ENCODE measurements around the gene UCP2.
"Not testable (repeated sequence)": the region's sequence is repeated elsewhere in the genome, so short reads cannot be mapped to it uniquely, and the experiment has no call there.

The UCP2 gene

GRCh38 chr11:73997120-73997770 lies 14.6 kb upstream of the UCP2 start:
- no peaks in the 10 kb centered on the region for H3K36me3 ChIP-seq (ENCODE audit: control insufficient read depth, insufficient read depth, low read length)
- H3K9me3 ChIP-seq (ENCODE audit: control insufficient read depth, insufficient read depth, low read length): no peaks in the 10 kb centered on the region
- no peak overlapping the region for H3K4me3 ChIP-seq (ENCODE audit: low read depth, low read length)
- no peaks in the 10 kb centered on the region for H3K27me3 ChIP-seq (ENCODE audit: control insufficient read depth, insufficient read depth, low read length)
- H3K9ac ChIP-seq (ENCODE audit: low read depth, low read length): no peak overlapping the region
- H3K4me1 ChIP-seq (ENCODE audit: control insufficient read depth, insufficient read depth, low read length): no peaks in the 10 kb centered on the region

GRCh38 chr11:73996161-73996747 lies 13.6 kb upstream of the UCP2 start:
- H3K9me3 ChIP-seq (ENCODE audit: control insufficient read depth, insufficient read depth, low read length): no peaks in the 10 kb centered on the region
- no peaks in the 10 kb centered on the region for H3K36me3 ChIP-seq (ENCODE audit: control insufficient read depth, insufficient read depth, low read length)
- no peaks in the 10 kb centered on the region for H3K27me3 ChIP-seq (ENCODE audit: control insufficient read depth, insufficient read depth, low read length)
- no peak overlapping the region for H3K4me3 ChIP-seq (ENCODE audit: low read depth, low read length)
- no peaks in the 10 kb centered on the region for H3K4me1 ChIP-seq (ENCODE audit: control insufficient read depth, insufficient read depth, low read length)
- H3K9ac ChIP-seq (ENCODE audit: low read depth, low read length): no peak overlapping the region

GRCh38 chr11:73995731-73996130 lies 13.1 kb upstream of the UCP2 start:
- Histone ChIP-seq H3K36me3 (ENCODE audit: control insufficient read depth, insufficient read depth, low read length) (no peaks in the 10 kb centered on the region), H3K9ac (ENCODE audit: low read depth, low read length) (no peak overlapping the region), H3K4me3 (ENCODE audit: low read depth, low read length) (no peak overlapping the region), H3K4me1 (ENCODE audit: control insufficient read depth, insufficient read depth, low read length) (no peaks in the 10 kb centered on the region), H3K9me3 (ENCODE audit: control insufficient read depth, insufficient read depth, low read length) (no peaks in the 10 kb centered on the region), H3K27me3 (ENCODE audit: control insufficient read depth, insufficient read depth, low read length) (no peaks in the 10 kb centered on the region)

- no peaks in the 10 kb centered on the region for H3K27me3 ChIP-seq (ENCODE audit: control insufficient read depth, insufficient read depth, low read length)
- H3K4me3 ChIP-seq (ENCODE audit: low read depth, low read length): no peak overlapping the region
- no peaks in the 10 kb centered on the region for H3K9me3 ChIP-seq (ENCODE audit: control insufficient read depth, insufficient read depth, low read length)
- no peak overlapping the region for H3K9ac ChIP-seq (ENCODE audit: low read depth, low read length)
- no peaks in the 10 kb centered on the region for H3K4me1 ChIP-seq (ENCODE audit: control insufficient read depth, insufficient read depth, low read length)
- H3K36me3 ChIP-seq (ENCODE audit: control insufficient read depth, insufficient read depth, low read length): no peaks in the 10 kb centered on the region
These were observed 12.6 kb upstream of the UCP2 start for GRCh38 chr11:73995247-73995646.

- no peak overlapping the region for H3K4me3 ChIP-seq (ENCODE audit: low read depth, low read length)
- H3K27me3 ChIP-seq (ENCODE audit: control insufficient read depth, insufficient read depth, low read length): no peaks in the 10 kb centered on the region
- H3K36me3 ChIP-seq (ENCODE audit: control insufficient read depth, insufficient read depth, low read length): no peaks in the 10 kb centered on the region
- no peaks in the 10 kb centered on the region for H3K9me3 ChIP-seq (ENCODE audit: control insufficient read depth, insufficient read depth, low read length)
- no peak overlapping the region for H3K9ac ChIP-seq (ENCODE audit: low read depth, low read length)
- H3K4me1 ChIP-seq (ENCODE audit: control insufficient read depth, insufficient read depth, low read length): no peaks in the 10 kb centered on the region
These were observed 8.9 kb upstream of the UCP2 start for GRCh38 chr11:73991471-73992006.

- H3K27me3 ChIP-seq (ENCODE audit: control insufficient read depth, insufficient read depth, low read length): no peaks in the 10 kb centered on the region
- H3K4me3 ChIP-seq (ENCODE audit: low read depth, low read length): no peak overlapping the region
- H3K9me3 ChIP-seq (ENCODE audit: control insufficient read depth, insufficient read depth, low read length): no peaks in the 10 kb centered on the region
- no peak overlapping the region for H3K9ac ChIP-seq (ENCODE audit: low read depth, low read length)
- H3K4me1 ChIP-seq (ENCODE audit: control insufficient read depth, insufficient read depth, low read length): no peaks in the 10 kb centered on the region
- no peaks in the 10 kb centered on the region for H3K36me3 ChIP-seq (ENCODE audit: control insufficient read depth, insufficient read depth, low read length)
These were observed 8.1 kb upstream of the UCP2 start for GRCh38 chr11:73990730-73991129.

- Histone ChIP-seq H3K4me1 (ENCODE audit: control insufficient read depth, insufficient read depth, low read length) (no peaks in the 10 kb centered on the region), H3K27me3 (ENCODE audit: control insufficient read depth, insufficient read depth, low read length) (no peaks in the 10 kb centered on the region), H3K9me3 (ENCODE audit: control insufficient read depth, insufficient read depth, low read length) (no peaks in the 10 kb centered on the region), H3K9ac (ENCODE audit: low read depth, low read length) (no peak overlapping the region), H3K36me3 (ENCODE audit: control insufficient read depth, insufficient read depth, low read length) (no peaks in the 10 kb centered on the region), H3K4me3 (ENCODE audit: low read depth, low read length) (no peak overlapping the region)
These were observed 6.5 kb upstream of the UCP2 start for GRCh38 chr11:73989156-73989555.

GRCh38 chr11:73988227-73988626 lies 5.6 kb upstream of the UCP2 start:
- Histone ChIP-seq H3K4me1 (ENCODE audit: control insufficient read depth, insufficient read depth, low read length) (peaks cover 5% of the 10 kb centered on the region), H3K4me3 (ENCODE audit: low read depth, low read length) (no peak overlapping the region), H3K9me3 (ENCODE audit: control insufficient read depth, insufficient read depth, low read length) (no peaks in the 10 kb centered on the region), H3K9ac (ENCODE audit: low read depth, low read length) (no peak overlapping the region), H3K36me3 (ENCODE audit: control insufficient read depth, insufficient read depth, low read length) (no peaks in the 10 kb centered on the region), H3K27me3 (ENCODE audit: control insufficient read depth, insufficient read depth, low read length) (no peaks in the 10 kb centered on the region)

GRCh38 chr11:73985661-73986060 lies 3.0 kb upstream of the UCP2 start:
- H3K9me3 ChIP-seq (ENCODE audit: control insufficient read depth, insufficient read depth, low read length); H3K27me3 ChIP-seq (ENCODE audit: control insufficient read depth, insufficient read depth, low read length); H3K4me3 ChIP-seq (ENCODE audit: low read depth, low read length); H3K36me3 ChIP-seq (ENCODE audit: control insufficient read depth, insufficient read depth, low read length); H3K9ac ChIP-seq (ENCODE audit: low read depth, low read length): not testable (repeated sequence)
- peaks cover 10% of the 10 kb centered on the region for H3K4me1 ChIP-seq (ENCODE audit: control insufficient read depth, insufficient read depth, low read length)

- Histone ChIP-seq H3K4me1 (ENCODE audit: control insufficient read depth, insufficient read depth, low read length) (peaks cover 19% of the 10 kb centered on the region), H3K9me3 (ENCODE audit: control insufficient read depth, insufficient read depth, low read length) (no peaks in the 10 kb centered on the region), H3K4me3 (ENCODE audit: low read depth, low read length) (peak overlapping the region; percentile 98), H3K9ac (ENCODE audit: low read depth, low read length) (no peak overlapping the region), H3K27me3 (ENCODE audit: control insufficient read depth, insufficient read depth, low read length) (no peaks in the 10 kb centered on the region), H3K36me3 (ENCODE audit: control insufficient read depth, insufficient read depth, low read length) (peaks cover 2% of the 10 kb centered on the region)
These were observed 1.3 kb upstream of the UCP2 start for GRCh38 chr11:73983741-73984538.

- Histone ChIP-seq H3K9ac (ENCODE audit: low read depth, low read length) (no peak overlapping the region), H3K27me3 (ENCODE audit: control insufficient read depth, insufficient read depth, low read length) (no peaks in the 10 kb centered on the region), H3K9me3 (ENCODE audit: control insufficient read depth, insufficient read depth, low read length) (no peaks in the 10 kb centered on the region), H3K4me3 (ENCODE audit: low read depth, low read length) (peak overlapping the region; percentile 98), H3K4me1 (ENCODE audit: control insufficient read depth, insufficient read depth, low read length) (peaks cover 19% of the 10 kb centered on the region), H3K36me3 (ENCODE audit: control insufficient read depth, insufficient read depth, low read length) (peaks cover 9% of the 10 kb centered on the region)
These were observed 522 bp upstream of the UCP2 start for GRCh38 chr11:73982990-73983740.
